Measurements from ENCODE around the gene CCDC47.

Gene CCDC47

GRCh38 chr17:63773272-63774140 lies at the start of gene CCDC47:
CCDC47 (minus strand) TSS chr17:63773597; CDS start chr17:63766175, 7,422 bp downstream.
- ATAC-seq (ENCODE audit: low read depth) (peak; percentile 85), DNase-seq (ENCODE audit: low spot score) (peak; percentile 99)
- H3K36me3 ChIP-seq (ENCODE audit: low read depth), result peaks cover 42% of the 10 kb centered on the region
- peak within 1 kb of the TSS; percentile 78 for H3K27ac ChIP-seq (ENCODE audit: poor library complexity, severe bottlenecking)
- peak within 1 kb of the TSS; percentile 83 for H3K4me3 ChIP-seq (ENCODE audit: severe bottlenecking)
- peaks cover 17% of the 10 kb centered on the region for H3K4me1 ChIP-seq (ENCODE audit: insufficient read depth, poor library complexity, severe bottlenecking)
- H3K9me3 ChIP-seq (ENCODE audit: severe bottlenecking), result no peaks in the 10 kb centered on the region
- no peaks in the 10 kb centered on the region for H3K27me3 ChIP-seq (ENCODE audit: insufficient read depth, poor library complexity, severe bottlenecking)
- TF ChIP-seq CTCF (IDR thresholded peaks at IDR 0.05; ENCODE audit: poor library complexity, severe bottlenecking), result no peak

DNA sequence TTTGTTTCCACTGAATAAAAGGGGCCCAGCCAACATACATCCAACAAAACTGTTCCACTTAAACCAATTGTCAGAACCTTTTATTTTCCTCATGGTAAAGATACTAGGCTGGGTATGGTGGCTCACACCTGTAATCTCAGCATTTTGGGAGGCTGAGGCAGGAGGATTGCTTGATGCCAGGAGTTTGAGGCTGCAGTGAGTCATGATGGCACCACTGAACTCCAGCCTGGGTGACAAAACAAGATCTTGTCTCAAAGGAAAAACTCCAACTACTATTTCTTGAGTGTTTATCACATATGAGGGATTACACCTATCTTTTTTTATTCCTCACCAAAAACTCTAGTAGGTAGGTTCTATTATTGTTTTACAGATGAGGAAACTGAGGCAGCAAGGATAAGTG lies 49.1 kb upstream of the CCDC47 start:
- H3K4me1 ChIP-seq (ENCODE audit: insufficient read depth, poor library complexity, severe bottlenecking), result no peaks in the 10 kb centered on the region
- DNase-seq (ENCODE audit: low spot score) (no peak), ATAC-seq (ENCODE audit: low read depth) (no peak)
- no peaks in the 10 kb centered on the region for H3K9me3 ChIP-seq (ENCODE audit: severe bottlenecking)
- H3K27ac ChIP-seq (ENCODE audit: poor library complexity, severe bottlenecking), result no peak overlapping the region
- H3K4me3 ChIP-seq (ENCODE audit: severe bottlenecking), result no peak overlapping the region
- no peaks in the 10 kb centered on the region for H3K27me3 ChIP-seq (ENCODE audit: insufficient read depth, poor library complexity, severe bottlenecking)
- H3K36me3 ChIP-seq (ENCODE audit: low read depth), result peaks cover 84% of the 10 kb centered on the region
- TF ChIP-seq CTCF (IDR thresholded peaks at IDR 0.05; ENCODE audit: poor library complexity, severe bottlenecking), result no peak

DNA sequence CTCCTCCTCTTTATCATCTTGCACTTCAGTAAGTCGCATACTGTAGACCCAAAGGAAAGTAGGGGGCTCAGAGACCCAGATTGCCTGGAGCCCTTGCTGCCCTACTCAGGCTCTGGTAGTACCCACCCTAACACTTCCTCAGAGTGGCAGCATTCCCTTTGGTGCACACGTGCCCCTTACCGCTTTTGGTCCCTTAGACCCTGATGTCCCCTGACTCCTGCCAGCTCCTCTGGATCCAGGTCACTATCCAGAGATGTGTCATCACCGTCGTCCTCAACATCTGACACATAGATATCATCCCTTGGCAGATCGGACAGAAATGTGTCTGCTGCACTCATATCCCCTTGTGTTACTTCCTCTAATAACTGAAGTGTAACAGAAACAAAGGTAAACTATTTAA lies 48.4 kb upstream of the CCDC47 start:
- no peak overlapping the region for H3K4me3 ChIP-seq (ENCODE audit: severe bottlenecking)
- no peaks in the 10 kb centered on the region for H3K4me1 ChIP-seq (ENCODE audit: insufficient read depth, poor library complexity, severe bottlenecking)
- peaks cover 92% of the 10 kb centered on the region for H3K36me3 ChIP-seq (ENCODE audit: low read depth)
- H3K27ac ChIP-seq (ENCODE audit: poor library complexity, severe bottlenecking), result no peak overlapping the region
- ATAC-seq (ENCODE audit: low read depth) (no peak), DNase-seq (ENCODE audit: low spot score) (no peak)
- no peaks in the 10 kb centered on the region for H3K9me3 ChIP-seq (ENCODE audit: severe bottlenecking)
- no peaks in the 10 kb centered on the region for H3K27me3 ChIP-seq (ENCODE audit: insufficient read depth, poor library complexity, severe bottlenecking)
- no peak for TF ChIP-seq CTCF (IDR thresholded peaks at IDR 0.05; ENCODE audit: poor library complexity, severe bottlenecking)

DNA sequence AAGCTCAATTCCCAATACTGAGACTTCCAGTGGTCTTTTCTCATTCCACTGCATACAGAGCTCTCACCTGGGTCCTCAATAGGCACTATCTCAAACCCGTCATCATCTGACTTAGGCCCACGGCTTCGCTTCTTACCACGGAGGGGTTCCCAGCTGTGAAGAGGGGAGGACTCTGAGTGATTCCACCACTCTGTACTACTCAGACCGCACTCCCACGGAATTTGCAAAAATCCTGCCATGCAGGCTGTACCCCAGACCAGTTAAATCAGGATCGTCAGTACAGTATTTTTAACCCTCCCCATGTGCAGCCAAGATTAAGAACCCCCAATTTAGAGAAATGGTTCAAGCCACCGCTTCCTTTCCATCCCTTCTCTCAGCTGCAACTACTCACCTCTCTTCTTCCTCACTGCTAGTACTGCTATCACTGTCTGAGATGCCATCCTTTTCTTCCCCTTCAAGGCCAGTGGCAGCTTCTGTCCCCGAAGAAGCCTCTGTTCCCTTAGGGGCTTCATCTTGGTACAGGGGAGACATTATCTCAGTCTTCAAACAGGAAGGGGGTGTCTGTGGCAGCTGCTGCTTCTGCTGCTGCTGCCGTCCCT lies 47.7 kb upstream of the CCDC47 start:
- TF ChIP-seq CTCF (IDR thresholded peaks at IDR 0.05; ENCODE audit: poor library complexity, severe bottlenecking), result no peak
- H3K4me3 ChIP-seq (ENCODE audit: severe bottlenecking), result no peak overlapping the region
- H3K27ac ChIP-seq (ENCODE audit: poor library complexity, severe bottlenecking), result no peak overlapping the region
- no peaks in the 10 kb centered on the region for H3K9me3 ChIP-seq (ENCODE audit: severe bottlenecking)
- H3K4me1 ChIP-seq (ENCODE audit: insufficient read depth, poor library complexity, severe bottlenecking), result no peaks in the 10 kb centered on the region
- peaks cover 97% of the 10 kb centered on the region for H3K36me3 ChIP-seq (ENCODE audit: low read depth)
- ATAC-seq (ENCODE audit: low read depth) (no peak), DNase-seq (ENCODE audit: low spot score) (no peak)
- no peaks in the 10 kb centered on the region for H3K27me3 ChIP-seq (ENCODE audit: insufficient read depth, poor library complexity, severe bottlenecking)
